Stomach (tissue), 4 donors: ENCODE results near the gene NXPH4.

ENCODE experiments used
- CTCF ChIP-seq, 7 experiments: fragments of 450-650 bp in 4 of 7; fragments of 200-600 bp in 3 of 7; sonication (generic) in 3 of 7; IDR thresholded peaks; one replicate each; pipeline ENCODE4 v1.5.1; 2016 to 2019; ENCODE audit warnings: antibody characterized with exemption in 7 of 7, control low read depth in 2 of 7, mild to moderate bottlenecking in 1 of 7
- EP300 ChIP-seq: sonication (generic); formaldehyde crosslinking; IDR thresholded peaks from one replicate; pipeline ENCODE4 v1.6.1; 2017; ENCODE audit warnings: antibody characterized with exemption
- POLR2A ChIP-seq, 4 donors: fragments of 450-650 bp; IDR thresholded peaks; one replicate each; pipeline ENCODE4 v1.6.1; 2016; ENCODE audit warnings: antibody characterized with exemption in 4 of 4, control low read depth in 2 of 4, mild to moderate bottlenecking in 1 of 4, moderate library complexity in 1 of 4

- TF ChIP-seq CTCF (IDR thresholded peaks at IDR 0.05) = no peak
- TF ChIP-seq POLR2A (IDR thresholded peaks at IDR 0.05) = no peak
- no peak for TF ChIP-seq EP300
Measured at GRCh38 chr12:57215065-57215464, 1.5 kb upstream of the NXPH4 start.
